Fibroblast of pulmonary artery (primary cell): ENCODE data around the gene SPATS2L.

ENCODE experiments used
- DNase-seq: peaks from one replicate; pipeline ENCODE4 v3.0.0-alpha.2; 2010; ENCODE audit warnings: low read depth
- H3K4me3 ChIP-seq: replicated peaks from 2 replicates; pipeline ENCODE4 v1.5.1; 2011; ENCODE audit warnings: low read depth, mild to moderate bottlenecking, control low read depth, low read length, moderate library complexity
- CTCF ChIP-seq: IDR thresholded peaks from 2 replicates; pipeline ENCODE4 v1.5.1; 2011; ENCODE audit warnings: mild to moderate bottlenecking, control low read depth, low read length, inconsistent platforms; ENCODE audit errors: missing control alignments

Gene SPATS2L

GRCh38 chr2:200306196-200306930 lies at the start of gene SPATS2L:
TSS of gene SPATS2L (plus strand) at chr2:200306693. CDS start at chr2:200389245, 82,552 bp downstream.
- TF ChIP-seq CTCF: no peak
- DNase-seq: peak; percentile 80
- H3K4me3 ChIP-seq: peak within 1 kb of the TSS; percentile 63

- DNase-seq: no peak
- no peak for TF ChIP-seq CTCF
- H3K4me3 ChIP-seq: no peak overlapping the region
Measured at GRCh38 chr2:200257570-200257969, 48.9 kb upstream of the SPATS2L start.

GRCh38 chr2:200258081-200258480 lies 48.4 kb upstream of the SPATS2L start:
- TF ChIP-seq CTCF: no peak
- no peak overlapping the region for H3K4me3 ChIP-seq
- DNase-seq: no peak

- no peak overlapping the region for H3K4me3 ChIP-seq
- no peak for TF ChIP-seq CTCF
- peak; percentile 10 for DNase-seq
Measured at GRCh38 chr2:200258881-200259576, 47.5 kb upstream of the SPATS2L start.

GRCh38 chr2:200259577-200259957 lies 46.9 kb upstream of the SPATS2L start:
- TF ChIP-seq CTCF: no peak
- DNase-seq: no peak
- no peak overlapping the region for H3K4me3 ChIP-seq

- no peak for DNase-seq
- no peak for TF ChIP-seq CTCF
- no peak overlapping the region for H3K4me3 ChIP-seq
Measured at GRCh38 chr2:200262047-200262446, 44.4 kb upstream of the SPATS2L start.
